SU-DHL-6 (cell line): ENCODE measurements around the gene CHMP5.

Experiments
- EZH2phosphoT487 ChIP-seq: fragments of 200-600 bp; sonication (generic), shearing (Covaris generic); conservative IDR thresholded peaks from 2 replicates; pipeline ENCODE4 v1.6.1; 2018; ENCODE audit warnings: mild to moderate bottlenecking, antibody characterized with exemption, low read length, moderate library complexity, mixed read lengths
- TF ChIP-seq, protein P1 (sequence below): fragments of 200-600 bp; sonication (generic); IDR thresholded peaks from one replicate; pipeline ENCODE4 v1.5.1; 2017; ENCODE audit warnings: antibody characterized with exemption, mild to moderate bottlenecking, low read length, moderate library complexity; ENCODE audit not compliant: insufficient read depth, poor library complexity, severe bottlenecking

DNA sequence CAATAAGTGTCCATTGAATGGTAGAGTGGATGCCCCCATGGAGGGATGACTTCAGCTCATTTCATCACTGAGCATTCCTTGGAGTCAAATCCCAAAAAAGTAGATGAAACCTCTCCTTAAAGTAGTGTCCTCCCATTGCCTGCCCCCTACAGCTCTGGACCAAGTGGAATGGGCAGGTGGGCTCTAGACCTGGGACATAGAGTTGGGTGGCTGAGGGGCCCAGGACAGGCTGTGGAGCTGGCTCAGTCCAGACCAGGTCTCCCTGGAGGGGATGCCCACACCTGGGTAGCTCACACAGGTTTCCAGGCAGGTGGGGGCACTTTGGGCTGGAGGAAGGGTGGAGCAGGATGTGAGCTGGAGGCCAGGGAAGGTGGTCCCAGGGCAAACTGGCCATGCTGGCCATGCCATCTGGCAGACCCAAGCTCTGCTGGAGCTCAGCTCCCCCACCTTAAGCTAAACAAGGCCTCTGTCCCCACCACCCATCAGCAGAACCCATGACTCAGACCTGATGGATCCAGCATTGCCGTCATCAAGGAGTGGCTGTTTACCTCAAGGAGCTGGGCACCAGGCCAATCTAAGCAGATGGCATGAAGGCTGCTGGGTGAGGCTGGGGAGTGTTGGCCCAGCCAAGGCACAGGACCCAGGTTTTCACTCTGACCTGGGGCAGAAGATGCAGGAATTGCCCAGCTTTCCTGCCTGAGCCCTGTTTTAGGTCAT lies 31.1 kb upstream of the CHMP5 start:
- TF ChIP-seq, protein P1, sequence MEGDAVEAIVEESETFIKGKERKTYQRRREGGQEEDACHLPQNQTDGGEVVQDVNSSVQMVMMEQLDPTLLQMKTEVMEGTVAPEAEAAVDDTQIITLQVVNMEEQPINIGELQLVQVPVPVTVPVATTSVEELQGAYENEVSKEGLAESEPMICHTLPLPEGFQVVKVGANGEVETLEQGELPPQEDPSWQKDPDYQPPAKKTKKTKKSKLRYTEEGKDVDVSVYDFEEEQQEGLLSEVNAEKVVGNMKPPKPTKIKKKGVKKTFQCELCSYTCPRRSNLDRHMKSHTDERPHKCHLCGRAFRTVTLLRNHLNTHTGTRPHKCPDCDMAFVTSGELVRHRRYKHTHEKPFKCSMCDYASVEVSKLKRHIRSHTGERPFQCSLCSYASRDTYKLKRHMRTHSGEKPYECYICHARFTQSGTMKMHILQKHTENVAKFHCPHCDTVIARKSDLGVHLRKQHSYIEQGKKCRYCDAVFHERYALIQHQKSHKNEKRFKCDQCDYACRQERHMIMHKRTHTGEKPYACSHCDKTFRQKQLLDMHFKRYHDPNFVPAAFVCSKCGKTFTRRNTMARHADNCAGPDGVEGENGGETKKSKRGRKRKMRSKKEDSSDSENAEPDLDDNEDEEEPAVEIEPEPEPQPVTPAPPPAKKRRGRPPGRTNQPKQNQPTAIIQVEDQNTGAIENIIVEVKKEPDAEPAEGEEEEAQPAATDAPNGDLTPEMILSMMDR = no peak
- TF ChIP-seq EZH2phosphoT487 = no peak
